Upper lobe of left lung (tissue), 4 donors: ENCODE data around the gene NOD1.

Experiments used
- EP300 ChIP-seq, 4 donors: sonication (generic); formaldehyde crosslinking; IDR thresholded peaks; one replicate each; pipeline ENCODE4 v1.5.1; 2017; ENCODE audit warnings: antibody characterized with exemption in 4 of 4, control low read depth in 2 of 4
- POLR2A ChIP-seq, 4 donors: fragments of 450-650 bp; IDR thresholded peaks; one replicate each; pipeline ENCODE4 v1.5.1; 2016 to 2017; ENCODE audit warnings: antibody characterized with exemption in 4 of 4, mild to moderate bottlenecking in 2 of 4
- POLR2AphosphoS5 ChIP-seq, 2 donors: sonication (generic); formaldehyde crosslinking; IDR thresholded peaks; one replicate each; pipeline ENCODE4 v1.5.1; 2017; ENCODE audit warnings: antibody characterized with exemption in 2 of 2
- TF ChIP-seq, protein P1 (sequence below), 6 experiments: fragments of 450-650 bp in 4 of 6; fragments of 200-600 bp in 2 of 6; sonication (generic) in 2 of 6; IDR thresholded peaks; one replicate each; pipeline ENCODE4 v1.5.1; 2016 to 2019; ENCODE audit warnings: antibody characterized with exemption in 6 of 6

DNA sequence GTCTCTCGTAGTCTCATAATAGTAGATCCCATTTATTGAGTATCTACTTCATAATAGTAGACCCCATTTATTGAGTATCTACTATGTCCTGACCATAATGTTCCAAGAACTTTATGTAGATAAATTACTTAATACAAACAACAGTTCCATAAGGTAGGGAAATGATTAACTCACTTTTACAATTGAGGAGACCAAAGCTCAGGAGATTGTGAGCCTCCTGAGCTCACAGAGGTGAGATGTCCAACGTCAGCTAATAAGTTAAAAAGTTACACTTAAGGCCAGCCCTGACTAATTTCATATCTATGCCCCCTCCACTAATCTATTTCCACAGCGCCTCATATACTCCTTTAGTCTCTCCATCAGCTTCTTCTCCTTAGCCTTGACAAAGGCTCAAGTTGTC is 43.6 kb upstream of the NOD1 start:
- TF ChIP-seq, protein P1, sequence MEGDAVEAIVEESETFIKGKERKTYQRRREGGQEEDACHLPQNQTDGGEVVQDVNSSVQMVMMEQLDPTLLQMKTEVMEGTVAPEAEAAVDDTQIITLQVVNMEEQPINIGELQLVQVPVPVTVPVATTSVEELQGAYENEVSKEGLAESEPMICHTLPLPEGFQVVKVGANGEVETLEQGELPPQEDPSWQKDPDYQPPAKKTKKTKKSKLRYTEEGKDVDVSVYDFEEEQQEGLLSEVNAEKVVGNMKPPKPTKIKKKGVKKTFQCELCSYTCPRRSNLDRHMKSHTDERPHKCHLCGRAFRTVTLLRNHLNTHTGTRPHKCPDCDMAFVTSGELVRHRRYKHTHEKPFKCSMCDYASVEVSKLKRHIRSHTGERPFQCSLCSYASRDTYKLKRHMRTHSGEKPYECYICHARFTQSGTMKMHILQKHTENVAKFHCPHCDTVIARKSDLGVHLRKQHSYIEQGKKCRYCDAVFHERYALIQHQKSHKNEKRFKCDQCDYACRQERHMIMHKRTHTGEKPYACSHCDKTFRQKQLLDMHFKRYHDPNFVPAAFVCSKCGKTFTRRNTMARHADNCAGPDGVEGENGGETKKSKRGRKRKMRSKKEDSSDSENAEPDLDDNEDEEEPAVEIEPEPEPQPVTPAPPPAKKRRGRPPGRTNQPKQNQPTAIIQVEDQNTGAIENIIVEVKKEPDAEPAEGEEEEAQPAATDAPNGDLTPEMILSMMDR (IDR thresholded peaks at IDR 0.05) = no peak
- no peak for TF ChIP-seq POLR2A (IDR thresholded peaks at IDR 0.05)
- no peak for TF ChIP-seq POLR2AphosphoS5 (IDR thresholded peaks at IDR 0.05)
- no peak for TF ChIP-seq EP300 (IDR thresholded peaks at IDR 0.05)
